GM18526 (cell line): ENCODE results near the gene AFAP1L1.

Source experiments
- POLR2A ChIP-seq: IDR thresholded peaks from 3 replicates; pipeline ENCODE4 v1.6.1; 2011; ENCODE audit not compliant: insufficient read length; ENCODE audit errors: extremely low read depth

Gene AFAP1L1

GRCh38 chr5:149374303-149374702, 102.6 kb downstream of the AFAP1L1 start:
- TF ChIP-seq POLR2A = no peak

- TF ChIP-seq POLR2A = no peak
These were observed 103.1 kb downstream of the AFAP1L1 start for GRCh38 chr5:149374801-149375200.

GRCh38 chr5:149375434-149375833, 103.8 kb downstream of the AFAP1L1 start:
- TF ChIP-seq POLR2A = no peak

- no peak for TF ChIP-seq POLR2A
These were observed 104.4 kb downstream of the AFAP1L1 start for GRCh38 chr5:149376104-149376503.

- no peak for TF ChIP-seq POLR2A
These were observed 105.2 kb downstream of the AFAP1L1 start for GRCh38 chr5:149376711-149377447.

GRCh38 chr5:149378241-149378820, 106.7 kb downstream of the AFAP1L1 start:
- no peak for TF ChIP-seq POLR2A

- TF ChIP-seq POLR2A = no peak
These were observed 107.6 kb downstream of the AFAP1L1 start, which contains the start of gene IL17B for GRCh38 chr5:149379177-149379761. IL17B (minus strand) TSS chr5:149379292; CDS start chr5:149379225, 67 bp downstream.

- no peak for TF ChIP-seq POLR2A
These were observed 108.2 kb downstream of the AFAP1L1 start for GRCh38 chr5:149379818-149380374.

- TF ChIP-seq POLR2A = no peak
These were observed 108.9 kb downstream of the AFAP1L1 start for GRCh38 chr5:149380466-149381121.

GRCh38 chr5:149381261-149381985, 109.8 kb downstream of the AFAP1L1 start:
- TF ChIP-seq POLR2A = no peak

GRCh38 chr5:149381986-149382338, 110.3 kb downstream of the AFAP1L1 start:
- no peak for TF ChIP-seq POLR2A

GRCh38 chr5:149382517-149383220, 111.0 kb downstream of the AFAP1L1 start:
- TF ChIP-seq POLR2A = no peak

- TF ChIP-seq POLR2A = no peak
These were observed 111.7 kb downstream of the AFAP1L1 start for GRCh38 chr5:149383399-149383798.

- TF ChIP-seq POLR2A = no peak
These were observed 114.5 kb downstream of the AFAP1L1 start for GRCh38 chr5:149386166-149386565.

GRCh38 chr5:149387081-149387631, 115.5 kb downstream of the AFAP1L1 start:
- TF ChIP-seq POLR2A = no peak

GRCh38 chr5:149387982-149388381, 116.3 kb downstream of the AFAP1L1 start:
- no peak for TF ChIP-seq POLR2A
